Mesendoderm (in vitro differentiated cells): ENCODE measurements around the gene GLP1R.

ENCODE experiments used
- DNase-seq: peaks from one replicate; pipeline ENCODE4 v3.0.0; 2013
- H2AK5ac ChIP-seq: 2 replicates; pipeline ENCODE4 v1.6.1; 2013; ENCODE audit warnings: low read length, inconsistent platforms
- H2BK120ac ChIP-seq: 2 replicates; pipeline ENCODE4 v1.6.1; 2013; ENCODE audit warnings: low read depth, mild to moderate bottlenecking, low read length, moderate library complexity, mixed read lengths
- H2BK15ac ChIP-seq: replicated peaks from 2 replicates; pipeline ENCODE4 v1.6.1; 2013; ENCODE audit warnings: low read depth, mild to moderate bottlenecking, moderate library complexity
- H2BK5ac ChIP-seq: 2 replicates; pipeline ENCODE4 v1.6.1; 2013; ENCODE audit warnings: low read length, inconsistent platforms
- H3K18ac ChIP-seq: 2 replicates; pipeline ENCODE4 v1.6.1; 2013; ENCODE audit warnings: mild to moderate bottlenecking, low read length, mixed read lengths
- H3K23ac ChIP-seq: one replicate; pipeline ENCODE4 v1.6.1; 2013; ENCODE audit warnings: low read length
- H3K27ac ChIP-seq: 2 replicates; pipeline ENCODE4 v1.5.1; 2013; ENCODE audit warnings: low read depth, mild to moderate bottlenecking, inconsistent platforms, low read length, moderate library complexity
- H3K27me3 ChIP-seq: 2 replicates; pipeline ENCODE4 v1.6.1; 2013; ENCODE audit warnings: low read length, control low read depth, mild to moderate bottlenecking, inconsistent platforms; ENCODE audit not compliant: insufficient read depth, poor library complexity
- H3K36me3 ChIP-seq: 2 replicates; pipeline ENCODE4 v1.6.1; 2013; ENCODE audit warnings: low read length, inconsistent platforms; ENCODE audit not compliant: control insufficient read depth, insufficient read depth
- H3K4ac ChIP-seq: one replicate; pipeline ENCODE4 v1.6.1; 2013; ENCODE audit warnings: low read depth, mild to moderate bottlenecking, low read length, moderate library complexity
- H3K4me1 ChIP-seq: 2 replicates; pipeline ENCODE4 v1.6.1; 2013; ENCODE audit warnings: low read depth, low read length, inconsistent platforms; ENCODE audit not compliant: control insufficient read depth
- H3K4me2 ChIP-seq: 2 replicates; pipeline ENCODE4 v1.6.1; 2013; ENCODE audit warnings: low read length
- H3K4me3 ChIP-seq: 2 replicates; pipeline ENCODE4 v1.5.1; 2013; ENCODE audit warnings: mild to moderate bottlenecking, low read length
- H3K56ac ChIP-seq: one replicate; pipeline ENCODE4 v1.6.1; 2013; ENCODE audit warnings: low read length
- H3K79me1 ChIP-seq: 2 replicates; pipeline ENCODE4 v1.6.1; 2013; ENCODE audit warnings: low read length, inconsistent platforms
- H3K79me2 ChIP-seq: 2 replicates; pipeline ENCODE4 v1.6.1; 2013; ENCODE audit warnings: mild to moderate bottlenecking, low read length; ENCODE audit not compliant: control insufficient read depth, insufficient read depth
- H3K9ac ChIP-seq: 2 replicates; pipeline ENCODE4 v1.6.1; 2013; ENCODE audit warnings: low read length, inconsistent platforms
- H4K5ac ChIP-seq: one replicate; pipeline ENCODE4 v1.6.1; 2013; ENCODE audit warnings: low read length
- H4K8ac ChIP-seq: one replicate; pipeline ENCODE4 v1.6.1; 2013; ENCODE audit warnings: low read depth, mild to moderate bottlenecking, control low read depth, low read length, moderate library complexity
- WGBS: extraction: QIAGEN DNeasy Blood & Tissue Kit; methylation state at CpG from one replicate; pipeline ENCODE4 v1.1.7; 2013; ENCODE audit warnings: low lambda C conversion rate, missing lambda C conversion rate; ENCODE audit not compliant: insufficient coverage; ENCODE audit errors: extremely low coverage; 5-methylcytosine and 5-hydroxymethylcytosine counted together

Gene GLP1R

DNA sequence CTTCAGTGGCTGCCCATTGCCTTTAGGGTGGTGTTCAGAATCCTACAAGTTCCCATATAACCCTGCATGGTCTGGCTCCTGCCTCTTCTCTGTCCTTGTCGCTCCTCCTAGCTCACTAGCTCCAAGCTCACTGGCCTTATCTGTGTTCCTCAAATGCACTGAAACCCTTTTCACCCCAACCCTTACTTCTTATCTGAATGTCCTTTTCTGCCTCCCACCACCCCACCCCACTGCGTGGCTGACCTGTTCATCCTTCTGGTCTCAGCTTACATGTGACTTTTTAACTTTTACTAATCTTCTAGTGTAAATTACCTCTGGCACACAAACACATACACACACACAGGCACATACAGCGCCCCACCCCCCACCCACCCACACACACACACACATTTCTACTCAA lies 41.0 kb upstream of the GLP1R start:
- Histone ChIP-seq H3K56ac (no peak overlapping the region), H2BK15ac (no peak overlapping the region), H2BK5ac (no peak overlapping the region), H4K8ac (no peak overlapping the region), H3K27ac (no peak overlapping the region), H3K79me2 (no peaks in the 10 kb centered on the region), H3K4me2 (no peak overlapping the region), H3K18ac (no peak overlapping the region), H3K4me3 (no peak overlapping the region), H3K4me1 (peaks cover 4% of the 10 kb centered on the region), H4K5ac (no peak overlapping the region), H3K9ac (no peak overlapping the region), H3K23ac (no peak overlapping the region), H3K36me3 (no peaks in the 10 kb centered on the region), H3K4ac (no peak overlapping the region), H2BK120ac (no peak overlapping the region), H2AK5ac (no peak overlapping the region), H3K27me3 (no peaks in the 10 kb centered on the region), H3K79me1 (no peaks in the 10 kb centered on the region)
- DNase-seq: no peak
- WGBS: no CpG with 5 or more reads among the region's 3 CpGs

DNA sequence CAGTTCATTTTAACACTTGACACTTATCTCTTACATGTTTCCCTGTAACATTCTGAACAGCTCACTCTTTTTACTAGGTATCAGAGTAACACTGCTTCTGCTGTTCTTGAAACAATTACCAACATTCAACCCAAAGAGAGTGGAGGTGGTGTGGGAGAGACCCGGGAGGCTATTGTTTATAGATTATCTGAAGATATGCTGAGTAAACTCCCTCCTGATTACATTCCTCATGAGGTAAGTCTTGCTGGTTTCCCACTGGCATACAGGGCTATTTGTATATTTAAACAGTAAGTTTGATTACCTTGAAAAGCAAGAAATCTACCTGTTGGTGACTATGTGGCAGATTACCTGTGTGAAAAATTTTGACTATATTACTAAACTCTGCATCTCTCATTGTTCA lies 39.8 kb upstream of the GLP1R start:
- Histone ChIP-seq H3K4me3 (no peak overlapping the region), H2BK5ac (no peak overlapping the region), H3K23ac (no peak overlapping the region), H3K4me1 (peaks cover 4% of the 10 kb centered on the region), H3K4me2 (no peak overlapping the region), H4K5ac (no peak overlapping the region), H2AK5ac (no peak overlapping the region), H3K4ac (no peak overlapping the region), H4K8ac (no peak overlapping the region), H3K18ac (no peak overlapping the region), H3K27me3 (no peaks in the 10 kb centered on the region), H3K79me2 (no peaks in the 10 kb centered on the region), H3K79me1 (no peaks in the 10 kb centered on the region), H2BK15ac (no peak overlapping the region), H3K36me3 (no peaks in the 10 kb centered on the region), H3K27ac (no peak overlapping the region), H3K9ac (no peak overlapping the region), H2BK120ac (no peak overlapping the region), H3K56ac (no peak overlapping the region)
- peak; percentile 89 for DNase-seq
- no CpG with 5 or more reads among the region's 1 CpG for WGBS

DNA sequence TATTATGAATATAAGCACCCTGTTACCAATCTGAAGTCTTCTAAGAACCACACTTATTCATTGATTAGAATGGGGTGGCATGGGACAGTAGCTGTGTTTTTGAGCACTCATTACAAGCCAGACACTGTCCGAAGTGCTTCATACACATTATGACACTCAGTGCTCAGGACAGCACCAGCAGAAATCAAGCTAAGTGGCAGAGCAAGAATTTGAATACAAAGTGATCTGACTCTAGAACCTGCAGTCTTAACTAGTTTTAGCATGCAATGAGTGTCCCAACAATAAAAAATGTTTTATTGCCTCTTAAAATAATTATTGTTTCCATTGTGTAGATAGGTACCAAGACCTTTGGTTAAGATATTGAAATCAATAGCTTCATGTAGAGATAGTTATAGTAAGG lies 39.1 kb upstream of the GLP1R start:
- no peak overlapping the region for H2BK5ac ChIP-seq
- no peak overlapping the region for H3K4me3 ChIP-seq
- no peaks in the 10 kb centered on the region for H3K79me2 ChIP-seq
- H3K79me1 ChIP-seq: no peaks in the 10 kb centered on the region
- H3K56ac ChIP-seq: no peak overlapping the region
- no peak overlapping the region for H3K23ac ChIP-seq
- no peak overlapping the region for H3K9ac ChIP-seq
- no CpG with 5 or more reads among the region's 1 CpG for WGBS
- H3K18ac ChIP-seq: no peak overlapping the region
- H3K27ac ChIP-seq: no peak overlapping the region
- H4K5ac ChIP-seq: no peak overlapping the region
- no peak for DNase-seq
- H2BK120ac ChIP-seq: no peak overlapping the region
- H2AK5ac ChIP-seq: no peak overlapping the region
- H3K4me1 ChIP-seq: peaks cover 4% of the 10 kb centered on the region
- H3K4ac ChIP-seq: no peak overlapping the region
- H4K8ac ChIP-seq: no peak overlapping the region
- no peak overlapping the region for H2BK15ac ChIP-seq
- no peaks in the 10 kb centered on the region for H3K27me3 ChIP-seq
- no peaks in the 10 kb centered on the region for H3K36me3 ChIP-seq
- no peak overlapping the region for H3K4me2 ChIP-seq

DNA sequence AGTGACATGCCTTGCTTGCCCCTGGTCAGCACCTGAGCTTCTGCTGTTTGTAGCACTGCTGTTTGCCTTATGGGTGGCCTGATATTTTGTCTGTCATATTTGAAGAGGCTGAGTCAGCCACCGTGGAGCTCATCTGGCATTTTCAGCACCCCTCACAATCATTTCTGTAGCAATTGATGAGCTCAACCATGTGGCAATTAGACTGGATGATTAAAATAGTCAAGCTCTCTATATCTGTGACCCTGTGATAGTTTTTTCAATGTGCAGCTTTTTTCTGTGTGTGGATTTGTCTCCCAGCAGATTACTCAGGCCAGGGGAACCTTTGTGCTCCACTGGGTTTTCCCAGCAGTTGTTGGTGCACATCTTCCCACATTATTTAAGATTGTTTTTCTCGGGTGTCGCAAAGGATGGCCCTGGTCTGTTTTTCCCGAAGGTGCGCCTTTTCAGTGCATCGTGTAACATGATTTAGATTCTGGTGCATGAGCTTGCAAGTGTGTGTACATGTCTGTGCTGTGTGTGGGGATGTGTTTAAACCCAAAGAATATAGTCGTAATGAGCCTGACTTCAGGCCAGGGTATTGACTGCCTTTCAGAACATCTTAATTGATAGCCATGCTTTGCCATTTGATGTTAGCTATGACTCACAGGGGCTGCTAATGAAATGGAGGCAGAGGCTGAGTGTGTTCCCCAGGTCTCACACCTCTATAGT lies 31.6 kb upstream of the GLP1R start:
- Histone ChIP-seq H3K4ac (no peak overlapping the region), H4K5ac (no peak overlapping the region), H3K27ac (no peak overlapping the region)

DNA sequence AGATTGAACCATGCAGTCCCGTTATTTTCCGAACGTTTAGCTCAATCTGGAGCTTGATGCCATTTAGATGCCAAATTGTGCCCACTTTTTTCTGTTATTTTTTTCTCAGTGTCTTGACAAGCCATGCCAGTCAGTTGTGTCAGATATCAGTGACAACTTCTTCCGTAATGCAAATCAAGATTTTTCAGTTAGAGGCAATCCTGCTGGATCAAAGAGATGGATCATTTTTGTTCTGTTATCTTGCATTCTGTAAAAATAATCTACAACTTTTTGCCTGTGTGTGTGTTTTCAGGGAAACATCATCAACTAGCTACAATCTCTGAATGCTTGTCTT lies 31.1 kb upstream of the GLP1R start:
- Histone ChIP-seq H3K27ac (no peak overlapping the region), H3K23ac (no peak overlapping the region), H3K56ac (no peak overlapping the region), H2AK5ac (no peak overlapping the region), H4K5ac (no peak overlapping the region), H3K18ac (no peak overlapping the region), H2BK120ac (no peak overlapping the region), H3K79me2 (no peaks in the 10 kb centered on the region), H3K4me1 (no peaks in the 10 kb centered on the region), H3K79me1 (no peaks in the 10 kb centered on the region), H3K4me2 (no peak overlapping the region), H2BK15ac (no peak overlapping the region), H3K27me3 (no peaks in the 10 kb centered on the region), H3K4ac (no peak overlapping the region), H3K9ac (no peak overlapping the region), H2BK5ac (no peak overlapping the region), H4K8ac (no peak overlapping the region), H3K4me3 (no peak overlapping the region), H3K36me3 (no peaks in the 10 kb centered on the region)
- DNase-seq: no peak
- no CpG with 5 or more reads among the region's 4 CpGs for WGBS

More for the DNA sequence above, 31.6 kb upstream of the GLP1R start:
- Histone ChIP-seq H3K18ac (no peak overlapping the region), H3K9ac (no peak overlapping the region), H2BK15ac (no peak overlapping the region), H2BK120ac (no peak overlapping the region), H3K79me1 (no peaks in the 10 kb centered on the region), H3K4me1 (no peaks in the 10 kb centered on the region), H2BK5ac (no peak overlapping the region), H2AK5ac (no peak overlapping the region), H3K56ac (no peak overlapping the region), H3K23ac (no peak overlapping the region), H4K8ac (no peak overlapping the region), H3K4me2 (no peak overlapping the region), H3K36me3 (no peaks in the 10 kb centered on the region), H3K79me2 (no peaks in the 10 kb centered on the region), H3K4me3 (no peak overlapping the region), H3K27me3 (no peaks in the 10 kb centered on the region)
- DNase-seq: no peak
- no CpG with 5 or more reads among the region's 7 CpGs for WGBS

DNA sequence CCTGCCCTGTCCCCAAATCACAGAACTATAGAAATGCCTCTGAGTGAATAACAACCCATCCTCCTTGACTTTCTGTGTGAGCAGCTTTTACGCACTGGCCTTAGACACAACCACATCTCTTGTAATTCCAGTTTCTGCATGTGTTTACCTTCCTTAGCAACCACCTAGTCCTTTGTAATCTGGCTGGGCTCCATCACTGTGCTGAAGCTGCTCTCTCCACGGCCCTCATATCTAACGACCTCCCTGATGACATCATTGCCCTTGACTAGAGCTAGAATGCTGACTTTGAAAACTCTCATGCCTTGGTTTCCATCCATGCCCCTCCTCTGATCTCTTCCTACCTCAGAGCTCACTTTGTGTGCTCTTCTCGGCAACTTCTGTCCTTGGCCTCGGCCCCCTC lies 30.5 kb upstream of the GLP1R start:
- no peaks in the 10 kb centered on the region for H3K36me3 ChIP-seq
- H3K27me3 ChIP-seq: no peaks in the 10 kb centered on the region
- H3K23ac ChIP-seq: no peak overlapping the region
- H3K79me1 ChIP-seq: no peaks in the 10 kb centered on the region
- H2BK120ac ChIP-seq: no peak overlapping the region
- no peak overlapping the region for H2BK15ac ChIP-seq
- H2BK5ac ChIP-seq: no peak overlapping the region
- H3K4me3 ChIP-seq: no peak overlapping the region
- WGBS: no CpG with 5 or more reads among the region's 5 CpGs
- no peak for DNase-seq
- no peaks in the 10 kb centered on the region for H3K4me1 ChIP-seq
- H3K4me2 ChIP-seq: no peak overlapping the region
- no peak overlapping the region for H3K9ac ChIP-seq
- no peak overlapping the region for H2AK5ac ChIP-seq
- no peak overlapping the region for H3K27ac ChIP-seq
- no peak overlapping the region for H4K8ac ChIP-seq
- H3K18ac ChIP-seq: no peak overlapping the region
- H3K79me2 ChIP-seq: no peaks in the 10 kb centered on the region
- no peak overlapping the region for H4K5ac ChIP-seq
- no peak overlapping the region for H3K4ac ChIP-seq
- no peak overlapping the region for H3K56ac ChIP-seq
